Measurements from ENCODE around the gene ZZZ3.

The ZZZ3 gene

DNA sequence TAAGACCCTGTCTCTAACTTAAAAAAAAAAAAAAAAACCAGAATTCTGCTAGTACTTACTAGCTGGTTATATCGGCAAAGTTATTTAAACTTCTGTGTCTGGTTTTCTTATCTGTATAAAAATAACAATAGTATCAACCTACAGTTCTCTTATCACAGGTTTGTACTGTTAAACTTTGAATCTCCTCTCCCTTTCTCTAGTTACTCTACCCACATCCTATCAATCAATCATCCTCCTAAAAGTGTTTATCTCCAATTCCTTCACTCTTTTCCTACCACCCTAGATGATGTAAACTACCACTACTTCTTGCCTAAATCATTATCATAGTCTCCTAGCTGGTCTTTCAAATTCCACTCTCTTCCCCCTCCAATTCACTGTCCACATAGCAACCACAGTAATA, 49.6 kb upstream of the ZZZ3 start:
- peaks cover 22 to 29% of the 10 kb centered on the region in 2 experiments for H3K36me3 ChIP-seq (ENCODE audit: control insufficient read depth in 2 of 2, insufficient read depth in 1 of 2, low read length in 2 of 2)
- no peak overlapping the region for H3K27ac ChIP-seq (ENCODE audit: extremely low read depth, low read depth, low read length)
- CTCF ChIA-PET = interaction anchor here (0.8 kb wide), 1 partner anchor 18 kb away, joined by 3 read pairs; no protein-coding TSS in a partner anchor
- H3K9me3 ChIP-seq (ENCODE audit: control insufficient read depth, insufficient read depth, low read depth, low read length) = no peaks in the 10 kb centered on the region
- no peaks in the 10 kb centered on the region for H3K4me1 ChIP-seq (ENCODE audit: control insufficient read depth, insufficient read depth, low read length)
- no peak overlapping the region for H3K4me3 ChIP-seq (ENCODE audit: low read depth, low read length)
- TF ChIP-seq ZNF629 (tag by site-specific recombination; IDR thresholded peaks at IDR 0.05) = no peak
- TF ChIP-seq EGR2 (tag by site-specific recombination; IDR thresholded peaks at IDR 0.05; ENCODE audit: low read depth) = peak; percentile 60; the same call in 1 of the 2 replicates
- no peak for TF ChIP-seq ZNF560 (tag by site-specific recombination; IDR thresholded peaks at IDR 0.05; ENCODE audit: borderline replicate concordance)
- TF ChIP-seq ZNF211 (tag by site-specific recombination; IDR thresholded peaks at IDR 0.05; ENCODE audit: low read depth) = no peak
- peak; percentile 34; the same call in 1 of the 2 replicates for TF ChIP-seq ZXDB (tag by site-specific recombination; IDR thresholded peaks at IDR 0.05)
- no peak for TF ChIP-seq ZFP3 (tag by site-specific recombination; IDR thresholded peaks at IDR 0.05; ENCODE audit: low read depth)
- TF ChIP-seq ZNF529 (tag by site-specific recombination; IDR thresholded peaks at IDR 0.05; ENCODE audit: insufficient replicate concordance) = no peak
- TF ChIP-seq, protein P1, sequence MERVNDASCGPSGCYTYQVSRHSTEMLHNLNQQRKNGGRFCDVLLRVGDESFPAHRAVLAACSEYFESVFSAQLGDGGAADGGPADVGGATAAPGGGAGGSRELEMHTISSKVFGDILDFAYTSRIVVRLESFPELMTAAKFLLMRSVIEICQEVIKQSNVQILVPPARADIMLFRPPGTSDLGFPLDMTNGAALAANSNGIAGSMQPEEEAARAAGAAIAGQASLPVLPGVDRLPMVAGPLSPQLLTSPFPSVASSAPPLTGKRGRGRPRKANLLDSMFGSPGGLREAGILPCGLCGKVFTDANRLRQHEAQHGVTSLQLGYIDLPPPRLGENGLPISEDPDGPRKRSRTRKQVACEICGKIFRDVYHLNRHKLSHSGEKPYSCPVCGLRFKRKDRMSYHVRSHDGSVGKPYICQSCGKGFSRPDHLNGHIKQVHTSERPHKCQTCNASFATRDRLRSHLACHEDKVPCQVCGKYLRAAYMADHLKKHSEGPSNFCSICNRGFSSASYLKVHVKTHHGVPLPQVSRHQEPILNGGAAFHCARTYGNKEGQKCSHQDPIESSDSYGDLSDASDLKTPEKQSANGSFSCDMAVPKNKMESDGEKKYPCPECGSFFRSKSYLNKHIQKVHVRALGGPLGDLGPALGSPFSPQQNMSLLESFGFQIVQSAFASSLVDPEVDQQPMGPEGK (tag by site-specific recombination; IDR thresholded peaks at IDR 0.05) = no peak
- no peak for TF ChIP-seq ZSCAN16 (tag by site-specific recombination; IDR thresholded peaks at IDR 0.05)
- no peak for TF ChIP-seq GFI1B (tag by site-specific recombination; IDR thresholded peaks at IDR 0.05)
- TF ChIP-seq ZNF777 (tag by site-specific recombination; IDR thresholded peaks at IDR 0.05; ENCODE audit: borderline replicate concordance) = no peak
- POLR2A ChIA-PET = no interaction called here

DNA sequence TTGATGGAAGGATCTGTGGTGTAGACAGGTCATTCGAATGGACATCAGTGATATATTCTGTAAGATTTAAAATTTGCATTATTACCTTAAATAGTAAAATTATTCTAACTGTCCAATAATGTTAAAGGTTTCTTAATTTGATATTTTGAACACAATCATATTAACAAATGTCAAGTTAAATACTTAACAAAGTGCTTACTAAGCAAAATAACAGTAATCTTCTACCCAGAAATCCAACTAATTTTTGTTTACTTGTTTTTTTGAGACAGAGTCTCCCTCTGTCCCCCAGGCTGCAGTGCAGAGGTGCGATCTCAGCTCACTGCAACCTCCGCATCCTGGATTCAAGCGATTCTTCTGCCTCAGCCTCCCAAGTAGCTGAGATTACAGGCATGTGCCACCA, 43.2 kb upstream of the ZZZ3 start:
- no peaks in the 10 kb centered on the region for H3K9me3 ChIP-seq (ENCODE audit: control insufficient read depth, insufficient read depth, low read depth, low read length)
- TF ChIP-seq, protein P2, sequence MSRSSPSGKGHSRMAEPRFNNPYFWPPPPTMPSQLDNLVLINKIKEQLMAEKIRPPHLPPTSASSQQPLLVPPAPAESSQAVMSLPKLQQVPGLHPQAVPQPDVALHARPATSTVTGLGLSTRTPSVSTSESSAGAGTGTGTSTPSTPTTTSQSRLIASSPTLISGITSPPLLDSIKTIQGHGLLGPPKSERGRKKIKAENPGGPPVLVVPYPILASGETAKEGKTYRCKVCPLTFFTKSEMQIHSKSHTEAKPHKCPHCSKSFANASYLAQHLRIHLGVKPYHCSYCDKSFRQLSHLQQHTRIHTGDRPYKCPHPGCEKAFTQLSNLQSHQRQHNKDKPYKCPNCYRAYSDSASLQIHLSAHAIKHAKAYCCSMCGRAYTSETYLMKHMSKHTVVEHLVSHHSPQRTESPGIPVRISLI (tag by site-specific recombination; IDR thresholded peaks at IDR 0.05) = no peak
- no peak for TF ChIP-seq ZNF133 (tag by site-specific recombination; IDR thresholded peaks at IDR 0.05)
- TF ChIP-seq ZSCAN16 (tag by site-specific recombination; IDR thresholded peaks at IDR 0.05) = no peak
- TF ChIP-seq ZNF596 (tag by site-specific recombination; IDR thresholded peaks at IDR 0.05) = no peak
- TF ChIP-seq ZNF558 (tag by site-specific recombination; IDR thresholded peaks at IDR 0.05) = no peak
- TF ChIP-seq, protein P3, sequence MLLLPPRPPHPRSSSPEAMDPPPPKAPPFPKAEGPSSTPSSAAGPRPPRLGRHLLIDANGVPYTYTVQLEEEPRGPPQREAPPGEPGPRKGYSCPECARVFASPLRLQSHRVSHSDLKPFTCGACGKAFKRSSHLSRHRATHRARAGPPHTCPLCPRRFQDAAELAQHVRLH (tag by site-specific recombination; IDR thresholded peaks at IDR 0.05) = no peak
- TF ChIP-seq SP7 (tag by site-specific recombination; IDR thresholded peaks at IDR 0.05) = no peak
- TF ChIP-seq, protein P4, sequence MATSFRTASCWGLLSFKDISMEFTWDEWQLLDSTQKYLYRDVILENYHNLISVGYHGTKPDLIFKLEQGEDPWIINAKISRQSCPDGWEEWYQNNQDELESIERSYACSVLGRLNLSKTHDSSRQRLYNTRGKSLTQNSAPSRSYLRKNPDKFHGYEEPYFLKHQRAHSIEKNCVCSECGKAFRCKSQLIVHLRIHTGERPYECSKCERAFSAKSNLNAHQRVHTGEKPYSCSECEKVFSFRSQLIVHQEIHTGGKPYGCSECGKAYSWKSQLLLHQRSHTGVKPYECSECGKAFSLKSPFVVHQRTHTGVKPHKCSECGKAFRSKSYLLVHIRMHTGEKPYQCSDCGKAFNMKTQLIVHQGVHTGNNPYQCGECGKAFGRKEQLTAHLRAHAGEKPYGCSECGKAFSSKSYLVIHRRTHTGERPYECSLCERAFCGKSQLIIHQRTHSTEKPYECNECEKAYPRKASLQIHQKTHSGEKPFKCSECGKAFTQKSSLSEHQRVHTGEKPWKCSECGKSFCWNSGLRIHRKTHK (tag by site-specific recombination; IDR thresholded peaks at IDR 0.05) = no peak
- TF ChIP-seq ZNF214 (tag by site-specific recombination; IDR thresholded peaks at IDR 0.05; ENCODE audit: borderline replicate concordance) = no peak
- TF ChIP-seq ZNF621 (tag by site-specific recombination; IDR thresholded peaks at IDR 0.05) = no peak
- TF ChIP-seq, protein P5, sequence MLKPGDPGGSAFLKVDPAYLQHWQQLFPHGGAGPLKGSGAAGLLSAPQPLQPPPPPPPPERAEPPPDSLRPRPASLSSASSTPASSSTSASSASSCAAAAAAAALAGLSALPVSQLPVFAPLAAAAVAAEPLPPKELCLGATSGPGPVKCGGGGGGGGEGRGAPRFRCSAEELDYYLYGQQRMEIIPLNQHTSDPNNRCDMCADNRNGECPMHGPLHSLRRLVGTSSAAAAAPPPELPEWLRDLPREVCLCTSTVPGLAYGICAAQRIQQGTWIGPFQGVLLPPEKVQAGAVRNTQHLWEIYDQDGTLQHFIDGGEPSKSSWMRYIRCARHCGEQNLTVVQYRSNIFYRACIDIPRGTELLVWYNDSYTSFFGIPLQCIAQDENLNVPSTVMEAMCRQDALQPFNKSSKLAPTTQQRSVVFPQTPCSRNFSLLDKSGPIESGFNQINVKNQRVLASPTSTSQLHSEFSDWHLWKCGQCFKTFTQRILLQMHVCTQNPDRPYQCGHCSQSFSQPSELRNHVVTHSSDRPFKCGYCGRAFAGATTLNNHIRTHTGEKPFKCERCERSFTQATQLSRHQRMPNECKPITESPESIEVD (tag by site-specific recombination; IDR thresholded peaks at IDR 0.05) = no peak
- TF ChIP-seq, protein P6, sequence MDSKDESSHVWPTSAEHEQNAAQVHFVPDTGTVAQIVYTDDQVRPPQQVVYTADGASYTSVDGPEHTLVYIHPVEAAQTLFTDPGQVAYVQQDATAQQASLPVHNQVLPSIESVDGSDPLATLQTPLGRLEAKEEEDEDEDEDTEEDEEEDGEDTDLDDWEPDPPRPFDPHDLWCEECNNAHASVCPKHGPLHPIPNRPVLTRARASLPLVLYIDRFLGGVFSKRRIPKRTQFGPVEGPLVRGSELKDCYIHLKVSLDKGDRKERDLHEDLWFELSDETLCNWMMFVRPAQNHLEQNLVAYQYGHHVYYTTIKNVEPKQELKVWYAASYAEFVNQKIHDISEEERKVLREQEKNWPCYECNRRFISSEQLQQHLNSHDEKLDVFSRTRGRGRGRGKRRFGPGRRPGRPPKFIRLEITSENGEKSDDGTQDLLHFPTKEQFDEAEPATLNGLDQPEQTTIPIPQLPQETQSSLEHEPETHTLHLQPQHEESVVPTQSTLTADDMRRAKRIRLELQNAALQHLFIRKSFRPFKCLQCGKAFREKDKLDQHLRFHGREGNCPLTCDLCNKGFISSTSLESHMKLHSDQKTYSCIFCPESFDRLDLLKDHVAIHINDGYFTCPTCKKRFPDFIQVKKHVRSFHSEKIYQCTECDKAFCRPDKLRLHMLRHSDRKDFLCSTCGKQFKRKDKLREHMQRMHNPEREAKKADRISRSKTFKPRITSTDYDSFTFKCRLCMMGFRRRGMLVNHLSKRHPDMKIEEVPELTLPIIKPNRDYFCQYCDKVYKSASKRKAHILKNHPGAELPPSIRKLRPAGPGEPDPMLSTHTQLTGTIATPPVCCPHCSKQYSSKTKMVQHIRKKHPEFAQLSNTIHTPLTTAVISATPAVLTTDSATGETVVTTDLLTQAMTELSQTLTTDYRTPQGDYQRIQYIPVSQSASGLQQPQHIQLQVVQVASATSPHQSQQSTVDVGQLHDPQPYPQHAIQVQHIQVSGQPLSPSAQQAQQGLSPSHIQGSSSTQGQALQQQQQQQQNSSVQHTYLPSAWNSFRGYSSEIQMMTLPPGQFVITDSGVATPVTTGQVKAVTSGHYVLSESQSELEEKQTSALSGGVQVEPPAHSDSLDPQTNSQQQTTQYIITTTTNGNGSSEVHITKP (tag by site-specific recombination; IDR thresholded peaks at IDR 0.05) = no peak
- no peak for TF ChIP-seq GLIS2 (tag by site-specific recombination; IDR thresholded peaks at IDR 0.05)
- TF ChIP-seq ZNF169 (tag by site-specific recombination; IDR thresholded peaks at IDR 0.05) = no peak
- H3K4me3 ChIP-seq (ENCODE audit: low read depth, low read length) = no peak overlapping the region
- POLR2A ChIA-PET = no interaction called here
- no peak overlapping the region for H3K27ac ChIP-seq (ENCODE audit: extremely low read depth, low read depth, low read length)
- H3K4me1 ChIP-seq (ENCODE audit: control insufficient read depth, insufficient read depth, low read length) = no peaks in the 10 kb centered on the region
- CTCF ChIA-PET = no interaction called here
- peaks cover 56 to 78% of the 10 kb centered on the region in 2 experiments for H3K36me3 ChIP-seq (ENCODE audit: control insufficient read depth in 2 of 2, insufficient read depth in 1 of 2, low read length in 2 of 2)

All from HEK293 (cell line).